IMR-90 (cell line): ENCODE data around the gene C1QTNF3. TPM values are rescaled to one million over a fixed set of nuclear protein-coding genes. Genes with fewer than 3 reads are reported as not detected.
"Not testable (repeated sequence)": the region's sequence is repeated elsewhere in the genome, so short reads cannot be mapped to it uniquely, and the experiment has no call there.

Experiments
- ATAC-seq: fragments of 200-7000 bp; cut with Tn5 transposase; 2 replicates; pipeline ENCODE4 v1.9.1; 2020; ENCODE audit warnings: low read depth, mild to moderate bottlenecking, moderate library complexity
- BruUV-seq: library from RNA; stranded (reverse); fragments of 400-500 nt; replicated peaks from 2 replicates; lab custom pipeline; 2021; lab: Mats Ljungman, UMichigan
- CTCF ChIA-PET: fragments of 300-600 bp; formaldehyde crosslinking; extraction: SDS; loops from one replicate; lab custom pipeline; 2021; ENCODE audit warnings: antibody characterized with exemption; lab: Yijun Ruan, JAX
- POLR2A ChIA-PET: fragments of 300-600 bp; sonication (Branson Sonifier 250); formaldehyde crosslinking; loops from one replicate; lab custom pipeline; 2022; ENCODE audit warnings: antibody characterized with exemption; ENCODE audit not compliant: unreplicated experiment; lab: Charles Lee
- DNase-seq: peaks from one replicate; pipeline ENCODE4 v3.0.0; 2013
- H2AFZ ChIP-seq: replicated peaks from 2 replicates; pipeline ENCODE3; 2013; ENCODE audit warnings: low read length, mild to moderate bottlenecking; ENCODE audit not compliant: poor library complexity
- H2AK5ac ChIP-seq: 2 replicates; pipeline ENCODE4 v1.6.1; 2013; ENCODE audit warnings: low read depth, low read length, inconsistent platforms
- H2AK9ac ChIP-seq: replicated peaks from 2 replicates; pipeline ENCODE3; 2013; ENCODE audit warnings: mild to moderate bottlenecking, low read depth, low read length, moderate library complexity; ENCODE audit not compliant: poor library complexity
- H2BK120ac ChIP-seq: 2 replicates; pipeline ENCODE4 v1.6.1; 2013; ENCODE audit warnings: low read depth, low read length, inconsistent platforms
- H2BK15ac ChIP-seq: 3 replicates; pipeline ENCODE4 v1.6.1; 2013; ENCODE audit warnings: low read depth, low read length, inconsistent platforms
- H2BK20ac ChIP-seq: 2 replicates; pipeline ENCODE4 v1.6.1; 2013; ENCODE audit warnings: low read depth, mild to moderate bottlenecking, inconsistent platforms, low read length, moderate library complexity
- H2BK5ac ChIP-seq: 2 replicates; pipeline ENCODE4 v1.6.1; 2013; ENCODE audit warnings: mild to moderate bottlenecking, low read depth, low read length, inconsistent platforms; ENCODE audit not compliant: poor library complexity, severe bottlenecking
- H3K14ac ChIP-seq: replicated peaks from 2 replicates; pipeline ENCODE4 v1.6.1; 2013; ENCODE audit warnings: low read depth, low read length, inconsistent platforms
- H3K18ac ChIP-seq: 2 replicates; pipeline ENCODE4 v1.6.1; 2013; ENCODE audit warnings: low read depth, low read length, control low read depth
- H3K23ac ChIP-seq: 2 replicates; pipeline ENCODE4 v1.6.1; 2013; ENCODE audit warnings: low read depth, low read length, inconsistent platforms
- H3K27ac ChIP-seq: 2 replicates; pipeline ENCODE4 v1.5.1; 2013; ENCODE audit warnings: mild to moderate bottlenecking, control low read depth, low read length; ENCODE audit not compliant: insufficient read depth
- H3K27me3 ChIP-seq: 2 replicates; pipeline ENCODE4 v1.6.1; 2013; ENCODE audit warnings: low read length; ENCODE audit not compliant: control insufficient read depth, insufficient read depth
- H3K36me3 ChIP-seq: 2 replicates; pipeline ENCODE4 v1.6.1; 2013; ENCODE audit warnings: low read length, mixed read lengths; ENCODE audit not compliant: control insufficient read depth, insufficient read depth
- H3K4ac ChIP-seq: 2 replicates; pipeline ENCODE4 v1.6.1; 2013; ENCODE audit warnings: low read depth, low read length, inconsistent platforms
- H3K4me1 ChIP-seq: 2 replicates; pipeline ENCODE4 v1.6.1; 2013; ENCODE audit warnings: low read length, mixed read lengths; ENCODE audit not compliant: control insufficient read depth, insufficient read depth
- H3K4me2 ChIP-seq: 2 replicates; pipeline ENCODE4 v1.6.1; 2013; ENCODE audit warnings: low read depth, mild to moderate bottlenecking, control low read depth, low read length, moderate library complexity
- H3K4me3 ChIP-seq: 2 replicates; pipeline ENCODE4 v1.5.1; 2013; ENCODE audit warnings: low read depth, mild to moderate bottlenecking, control low read depth, low read length, moderate library complexity; ENCODE audit not compliant: insufficient read depth
- H3K56ac ChIP-seq: 2 replicates; pipeline ENCODE4 v1.6.1; 2013; ENCODE audit warnings: low read length, inconsistent platforms; ENCODE audit not compliant: insufficient read depth; ENCODE audit errors: extremely low read depth
- H3K79me1 ChIP-seq, 2 experiments: 2 replicates each; pipeline ENCODE4 v1.6.1; 2013; ENCODE audit warnings: low read length in 2 of 2, inconsistent platforms in 1 of 2, low read depth in 1 of 2
- H3K9ac ChIP-seq: 2 replicates; pipeline ENCODE4 v1.6.1; 2013; ENCODE audit warnings: low read depth, low read length, control low read depth
- H3K9me1 ChIP-seq: 2 replicates; pipeline ENCODE4 v1.6.1; 2013; ENCODE audit warnings: low read length, inconsistent platforms; ENCODE audit not compliant: insufficient read depth
- H3K9me3 ChIP-seq: 2 replicates; pipeline ENCODE4 v1.6.1; 2013; ENCODE audit warnings: low read length; ENCODE audit not compliant: control insufficient read depth, insufficient read depth
- H4K20me1 ChIP-seq: 2 replicates; pipeline ENCODE4 v1.6.1; 2013; ENCODE audit warnings: low read length, inconsistent platforms; ENCODE audit not compliant: insufficient read depth
- H4K5ac ChIP-seq: 2 replicates; pipeline ENCODE4 v1.6.1; 2013; ENCODE audit warnings: mild to moderate bottlenecking, low read depth, low read length, control low read depth
- H4K8ac ChIP-seq, 2 experiments: 2 replicates each; pipeline ENCODE4 v1.6.1; 2013; ENCODE audit warnings: low read depth in 2 of 2, low read length in 2 of 2, control low read depth in 1 of 2, inconsistent platforms in 1 of 2
- H4K91ac ChIP-seq: 2 replicates; pipeline ENCODE4 v1.6.1; 2013; ENCODE audit warnings: low read depth, low read length, inconsistent platforms; ENCODE audit not compliant: insufficient read depth
- WGBS, 2 experiments: methylation state at CpG; one replicate each; pipeline versions ENCODE4 v1.1.5 to v1.1.7; 2013; ENCODE audit warnings: missing lambda C conversion rate in 2 of 2; ENCODE audit not compliant: insufficient read length in 1 of 2; ENCODE audit errors: extremely low coverage in 2 of 2; 5-methylcytosine and 5-hydroxymethylcytosine counted together
- dilution Hi-C: fragments of 300-500 bp; cut with HindIII; formaldehyde crosslinking; loops from one replicate; pipeline ENCODE4 v1.14.3; 2018; ENCODE audit warnings: low sequenced_read_pairs; ENCODE audit not compliant: unreplicated experiment
- in situ Hi-C: fragments of 300-500 bp; cut with MboI; formaldehyde crosslinking; loops from 3 replicates; pipeline ENCODE4 v1.14.3; 2019; ENCODE audit warnings: low sequenced_read_pairs, inconsistent platforms, mixed read lengths
- intact Hi-C: fragments of 100-400 bp; cut with micrococcal nuclease; formaldehyde crosslinking; loops from 2 replicates; pipeline ENCODE4 v1.10.0; 2022
- polyA plus RNA-seq, 3 experiments: library from polyadenylated mRNA; depleted of rRNA; stranded (reverse); fragments of >200 nt; gene quantifications; 2 replicates each; pipeline ENCODE4 v1.2.3, GENCODE V29; 2012; ENCODE audit warnings: low replicate concordance in 1 of 3
- total RNA-seq: library from RNA; depleted of rRNA; stranded (reverse); fragments of >200 nt; gene quantifications from 2 replicates; pipeline ENCODE4 v1.2.3, GENCODE V29; 2012

Gene C1QTNF3
- total and polyA plus RNA-seq, 2 of the 4 experiments (the other 2 are of a cell fraction) = 1.0 to 1.4 TPM

DNA sequence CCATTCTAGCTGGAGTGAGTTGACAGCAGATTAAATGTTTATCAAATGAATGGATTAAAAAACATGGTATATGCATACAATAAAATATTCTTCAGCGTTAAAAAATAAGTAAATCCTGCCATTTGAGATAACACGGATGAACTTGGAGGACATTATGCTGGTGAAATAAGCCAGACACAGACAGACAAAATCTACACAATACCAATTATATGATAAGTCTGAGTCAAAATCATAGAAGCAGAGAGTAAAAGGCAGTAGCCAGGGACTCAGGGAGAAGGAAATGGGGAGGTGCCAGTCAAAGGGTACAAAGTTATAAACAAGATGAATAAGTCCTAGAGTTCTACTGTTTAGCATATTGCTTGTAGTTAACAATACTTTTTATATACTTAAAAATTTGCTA, 36.5 kb upstream of the C1QTNF3 start:
- H2AFZ ChIP-seq, H2BK20ac ChIP-seq, H3K4ac ChIP-seq, H4K20me1 ChIP-seq, H2BK5ac ChIP-seq, H2AK9ac ChIP-seq, BruUV-seq, H3K18ac ChIP-seq, H3K79me1 ChIP-seq, ATAC-seq, H3K4me3 ChIP-seq, H3K9me3 ChIP-seq, H2AK5ac ChIP-seq, in situ Hi-C loops, H4K91ac ChIP-seq, H2BK15ac ChIP-seq, H3K4me1 ChIP-seq, dilution Hi-C loops, CTCF ChIA-PET, H4K8ac ChIP-seq, H3K9me1 ChIP-seq, DNase-seq, H3K27me3 ChIP-seq, H3K27ac ChIP-seq, H3K14ac ChIP-seq, H3K23ac ChIP-seq, intact Hi-C loops, POLR2A ChIA-PET, H4K5ac ChIP-seq, H3K36me3 ChIP-seq, H3K9ac ChIP-seq, H3K56ac ChIP-seq, H2BK120ac ChIP-seq, H3K4me2 ChIP-seq: not testable (repeated sequence)
- no CpG with 5 or more reads among the region's 2 CpGs for WGBS, 2 experiments

DNA sequence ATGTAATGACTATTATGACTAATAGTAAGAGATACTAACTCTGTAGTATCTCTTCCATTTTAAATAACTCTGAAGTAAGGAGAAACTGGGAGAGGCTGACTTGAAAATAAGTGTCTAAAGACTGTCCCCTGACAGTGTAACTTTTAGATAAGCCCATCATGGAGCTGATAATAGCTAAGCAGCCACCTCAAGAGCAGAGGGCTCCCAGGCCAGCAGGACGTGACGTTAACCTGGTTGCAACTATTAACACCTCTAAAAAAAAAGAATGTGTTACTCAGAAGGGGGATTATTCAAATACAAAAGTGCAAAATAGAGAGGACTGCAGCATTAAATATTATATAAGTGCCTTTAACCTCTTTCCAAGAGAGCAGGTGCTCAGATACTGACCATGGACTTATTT, 34.6 kb upstream of the C1QTNF3 start:
- H3K36me3 ChIP-seq, DNase-seq, dilution Hi-C loops, H3K9me3 ChIP-seq, H2BK20ac ChIP-seq, intact Hi-C loops, H2BK5ac ChIP-seq, H3K23ac ChIP-seq, H2AK5ac ChIP-seq, H2AFZ ChIP-seq, H3K14ac ChIP-seq, H3K18ac ChIP-seq, H4K20me1 ChIP-seq, H4K8ac ChIP-seq, H3K4me1 ChIP-seq, H3K9ac ChIP-seq, CTCF ChIA-PET, H2BK15ac ChIP-seq, H3K4me3 ChIP-seq, ATAC-seq, H3K4me2 ChIP-seq, H4K5ac ChIP-seq, H3K27ac ChIP-seq, H3K27me3 ChIP-seq, H3K9me1 ChIP-seq, H3K79me1 ChIP-seq, H3K56ac ChIP-seq, in situ Hi-C loops, POLR2A ChIA-PET, H2BK120ac ChIP-seq, H4K91ac ChIP-seq, H3K4ac ChIP-seq, BruUV-seq, H2AK9ac ChIP-seq: not testable (repeated sequence)
- WGBS, 2 experiments = no CpG with 5 or more reads among the region's 2 CpGs
